Epidermal melanocyte (primary cell): Measurements from ENCODE around the gene MCRS1.
"Not testable (repeated sequence)": the region's sequence is repeated elsewhere in the genome, so short reads cannot be mapped to it uniquely, and the experiment has no call there.

Experiments
- DNase-seq: peaks from one replicate; pipeline ENCODE4 v3.0.0; 2011; ENCODE audit warnings: low spot score; ENCODE audit not compliant: insufficient read length

MCRS1 gene

GRCh38 chr12:49541911-49542505 lies 25.9 kb downstream of the MCRS1 start:
- no peak for DNase-seq

- no peak for DNase-seq
These were observed 26.6 kb downstream of the MCRS1 start for GRCh38 chr12:49541140-49541861.

GRCh38 chr12:49540229-49541139 lies 27.5 kb downstream of the MCRS1 start:
- no peak for DNase-seq

GRCh38 chr12:49539406-49540228 lies 28.3 kb downstream of the MCRS1 start:
- DNase-seq, result no peak

- DNase-seq, result peak; percentile 83
These were observed 29.2 kb downstream of the MCRS1 start, which contains the start of gene KCNH3 for GRCh38 chr12:49538510-49539403. Gene KCNH3, plus strand, starts transcription at chr12:49539030. Its CDS starts 387 bp downstream, at chr12:49539417.

- DNase-seq, result no peak
These were observed 30.0 kb downstream of the MCRS1 start for GRCh38 chr12:49537752-49538509.

GRCh38 chr12:49537231-49537751 lies 30.7 kb downstream of the MCRS1 start:
- no peak for DNase-seq

GRCh38 chr12:49536526-49537071 lies 31.3 kb downstream of the MCRS1 start:
- DNase-seq, result no peak

- DNase-seq, result no peak
These were observed 31.9 kb downstream of the MCRS1 start for GRCh38 chr12:49535921-49536525.

GRCh38 chr12:49534731-49535278 lies 33.1 kb downstream of the MCRS1 start:
- DNase-seq, result no peak

GRCh38 chr12:49534122-49534521 lies 33.8 kb downstream of the MCRS1 start:
- DNase-seq, result not testable (repeated sequence)

GRCh38 chr12:49533331-49533730 lies 34.6 kb downstream of the MCRS1 start:
- no peak for DNase-seq

- DNase-seq, result no peak
These were observed 36.2 kb downstream of the MCRS1 start for GRCh38 chr12:49531745-49532144.

GRCh38 chr12:49529414-49529813 lies 38.5 kb downstream of the MCRS1 start:
- no peak for DNase-seq

GRCh38 chr12:49527361-49528130 lies 40.4 kb downstream of the MCRS1 start:
- no peak for DNase-seq

GRCh38 chr12:49525942-49526341 lies 42.0 kb downstream of the MCRS1 start:
- no peak for DNase-seq

- no peak for DNase-seq
These were observed 43.1 kb downstream of the MCRS1 start for GRCh38 chr12:49524660-49525324.
